ENCODE data around the gene PCLO.

PCLO gene

GRCh38 chr7:83130623-83131545 lies 31.8 kb downstream of the PCLO start:
- H3K27me3 ChIP-seq (ENCODE audit: insufficient read depth, low read length), result no peaks in the 10 kb centered on the region
- no peaks in the 10 kb centered on the region for H3K4me1 ChIP-seq (ENCODE audit: insufficient read depth, low read length)
- H3K9me3 ChIP-seq (ENCODE audit: insufficient read depth, low read depth, low read length), result no peaks in the 10 kb centered on the region
- H3K27ac ChIP-seq (ENCODE audit: low read length), result no peak overlapping the region
- no peak overlapping the region for H3K9ac ChIP-seq (ENCODE audit: low read depth, low read length)
- no peaks in the 10 kb centered on the region for H3K36me3 ChIP-seq (ENCODE audit: insufficient read depth, low read depth, low read length)
- H3K4me3 ChIP-seq (ENCODE audit: low read length), result no peak overlapping the region

DNA sequence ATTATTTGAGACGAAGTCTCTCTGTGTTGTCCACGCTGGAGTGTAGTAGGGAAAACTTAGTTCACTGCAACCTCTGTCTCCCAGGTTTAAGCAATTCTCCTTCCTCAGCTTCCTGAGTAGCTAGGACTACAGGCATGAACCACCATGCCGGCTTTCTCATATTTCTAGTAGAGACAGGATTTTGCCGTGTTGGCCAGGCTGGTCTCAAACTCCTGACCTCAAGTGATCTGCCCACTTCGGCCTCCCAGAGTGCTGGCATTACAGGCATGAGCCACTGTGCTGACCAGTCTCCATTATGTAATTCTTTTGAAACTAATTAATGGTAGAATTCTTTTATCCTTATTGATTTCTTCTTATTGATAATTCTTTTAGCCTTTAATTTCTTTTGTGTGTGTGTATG lies 32.5 kb downstream of the PCLO start:
- H3K4me3 ChIP-seq (ENCODE audit: low read length), result no peak overlapping the region
- H3K27ac ChIP-seq (ENCODE audit: low read length), result no peak overlapping the region
- H3K36me3 ChIP-seq (ENCODE audit: insufficient read depth, low read depth, low read length), result no peaks in the 10 kb centered on the region
- H3K27me3 ChIP-seq (ENCODE audit: insufficient read depth, low read length), result no peaks in the 10 kb centered on the region
- no peaks in the 10 kb centered on the region for H3K9me3 ChIP-seq (ENCODE audit: insufficient read depth, low read depth, low read length)
- H3K4me1 ChIP-seq (ENCODE audit: insufficient read depth, low read length), result no peaks in the 10 kb centered on the region
- no peak overlapping the region for H3K9ac ChIP-seq (ENCODE audit: low read depth, low read length)

DNA sequence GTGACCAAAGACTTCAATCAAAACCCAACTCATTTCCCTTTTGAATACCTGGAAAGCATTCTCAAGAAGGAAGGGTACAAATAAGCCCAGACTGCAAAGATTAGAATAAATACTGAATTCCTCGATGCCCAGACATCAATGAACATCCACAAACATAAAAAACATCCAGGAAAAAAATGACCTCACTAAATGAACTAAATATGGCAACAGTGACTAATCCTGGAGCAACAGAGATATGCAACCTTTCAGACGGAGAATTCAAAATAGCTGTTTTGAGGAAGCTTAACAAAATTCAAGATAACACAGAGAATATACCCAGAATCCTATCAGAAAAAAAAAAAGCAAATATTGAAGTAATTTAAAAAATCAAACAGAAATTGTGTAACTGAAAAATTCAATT lies 43.2 kb downstream of the PCLO start:
- Histone ChIP-seq H3K4me3 (ENCODE audit: low read length) (no peak overlapping the region), H3K27me3 (ENCODE audit: insufficient read depth, low read length) (no peaks in the 10 kb centered on the region), H3K27ac (ENCODE audit: low read length) (no peak overlapping the region), H3K4me1 (ENCODE audit: insufficient read depth, low read length) (peaks cover 12% of the 10 kb centered on the region; the same call in 1 of the 2 replicates), H3K36me3 (ENCODE audit: insufficient read depth, low read depth, low read length) (no peaks in the 10 kb centered on the region), H3K9ac (ENCODE audit: low read depth, low read length) (no peak overlapping the region), H3K9me3 (ENCODE audit: insufficient read depth, low read depth, low read length) (peaks cover 11% of the 10 kb centered on the region; the same call in 1 of the 2 replicates)

- Histone ChIP-seq H3K9me3 (ENCODE audit: insufficient read depth, low read depth, low read length) (peaks cover 11% of the 10 kb centered on the region; the same call in 1 of the 2 replicates), H3K4me3 (ENCODE audit: low read length) (no peak overlapping the region), H3K27me3 (ENCODE audit: insufficient read depth, low read length) (no peaks in the 10 kb centered on the region), H3K36me3 (ENCODE audit: insufficient read depth, low read depth, low read length) (no peaks in the 10 kb centered on the region), H3K27ac (ENCODE audit: low read length) (no peak overlapping the region), H3K9ac (ENCODE audit: low read depth, low read length) (no peak overlapping the region), H3K4me1 (ENCODE audit: insufficient read depth, low read length) (peaks cover 12% of the 10 kb centered on the region; the same call in 1 of the 2 replicates)
These were observed 43.7 kb downstream of the PCLO start for GRCh38 chr7:83119026-83119382.

- Histone ChIP-seq H3K27me3 (ENCODE audit: insufficient read depth, low read length) (no peaks in the 10 kb centered on the region), H3K27ac (ENCODE audit: low read length) (no peak overlapping the region), H3K4me1 (ENCODE audit: insufficient read depth, low read length) (peaks cover 12% of the 10 kb centered on the region; the same call in 1 of the 2 replicates), H3K36me3 (ENCODE audit: insufficient read depth, low read depth, low read length) (no peaks in the 10 kb centered on the region), H3K9me3 (ENCODE audit: insufficient read depth, low read depth, low read length) (peaks cover 11% of the 10 kb centered on the region; the same call in 1 of the 2 replicates), H3K9ac (ENCODE audit: low read depth, low read length) (no peak overlapping the region), H3K4me3 (ENCODE audit: low read length) (no peak overlapping the region)
These were observed 44.2 kb downstream of the PCLO start for GRCh38 chr7:83118347-83119025.

DNA sequence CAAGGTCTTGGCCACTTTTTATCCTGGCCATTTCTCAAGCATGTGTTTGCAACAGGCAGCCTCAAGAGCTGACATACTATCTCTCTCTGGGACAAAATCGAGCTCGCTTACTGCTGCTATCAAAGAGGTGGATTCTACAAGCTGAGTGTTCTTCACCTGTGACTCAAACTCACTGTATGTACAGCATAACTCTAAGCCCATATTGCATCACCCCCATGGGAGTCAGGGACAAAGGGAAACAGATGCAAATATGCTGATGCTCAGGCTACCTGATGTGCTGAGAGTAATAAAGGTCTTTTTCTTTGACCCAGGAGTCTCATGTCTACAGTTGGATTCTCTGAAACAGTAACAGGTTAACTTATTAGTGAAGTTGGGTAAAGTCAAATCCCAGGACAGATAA lies 45.2 kb downstream of the PCLO start:
- Histone ChIP-seq H3K27ac (ENCODE audit: low read length) (no peak overlapping the region), H3K36me3 (ENCODE audit: insufficient read depth, low read depth, low read length) (no peaks in the 10 kb centered on the region), H3K27me3 (ENCODE audit: insufficient read depth, low read length) (no peaks in the 10 kb centered on the region)

DNA sequence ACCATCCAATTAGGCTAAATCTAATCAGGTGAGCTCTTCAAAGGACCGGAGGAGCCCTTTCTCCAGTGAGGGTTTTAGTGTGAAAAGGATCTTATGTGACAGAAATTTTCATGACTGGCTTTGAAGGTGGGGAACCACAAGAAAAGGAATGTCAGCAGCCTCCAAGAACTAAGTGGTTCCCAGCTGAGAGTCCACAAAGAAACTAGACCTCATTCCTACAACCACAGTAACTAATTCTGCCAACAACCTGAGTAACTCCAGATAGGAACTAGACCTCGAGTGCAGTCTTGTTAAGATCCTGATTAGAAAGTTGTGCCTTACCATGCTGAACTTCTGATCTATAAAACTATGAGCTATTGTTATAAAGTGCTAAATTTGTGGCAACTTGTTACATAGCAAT lies 51.3 kb downstream of the PCLO start:
- Histone ChIP-seq H3K27me3 (ENCODE audit: insufficient read depth, low read length) (no peaks in the 10 kb centered on the region), H3K4me3 (ENCODE audit: low read length) (no peak overlapping the region), H3K4me1 (ENCODE audit: insufficient read depth, low read length) (peaks cover 8% of the 10 kb centered on the region; the same call in 1 of the 2 replicates), H3K36me3 (ENCODE audit: insufficient read depth, low read depth, low read length) (no peaks in the 10 kb centered on the region), H3K27ac (ENCODE audit: low read length) (no peak overlapping the region), H3K9me3 (ENCODE audit: insufficient read depth, low read depth, low read length) (no peaks in the 10 kb centered on the region), H3K9ac (ENCODE audit: low read depth, low read length) (no peak overlapping the region)

More for the DNA sequence above, 45.2 kb downstream of the PCLO start:
- Histone ChIP-seq H3K9ac (ENCODE audit: low read depth, low read length) (no peak overlapping the region), H3K4me1 (ENCODE audit: insufficient read depth, low read length) (peaks cover 12% of the 10 kb centered on the region; the same call in 1 of the 2 replicates), H3K4me3 (ENCODE audit: low read length) (no peak overlapping the region), H3K9me3 (ENCODE audit: insufficient read depth, low read depth, low read length) (peaks cover 5% of the 10 kb centered on the region; the same call in 1 of the 2 replicates)

- Histone ChIP-seq H3K4me3 (ENCODE audit: low read length) (no peak overlapping the region), H3K27ac (ENCODE audit: low read length) (no peak overlapping the region), H3K36me3 (ENCODE audit: insufficient read depth, low read depth, low read length) (no peaks in the 10 kb centered on the region)
These were observed 53.3 kb downstream of the PCLO start for GRCh38 chr7:83109352-83109751.

GRCh38 chr7:83105948-83106347 lies 56.7 kb downstream of the PCLO start:
- Histone ChIP-seq H3K36me3 (ENCODE audit: insufficient read depth, low read depth, low read length) (no peaks in the 10 kb centered on the region), H3K9me3 (ENCODE audit: insufficient read depth, low read depth, low read length) (no peaks in the 10 kb centered on the region), H3K4me3 (ENCODE audit: low read length) (no peak overlapping the region), H3K27me3 (ENCODE audit: insufficient read depth, low read length) (no peaks in the 10 kb centered on the region), H3K9ac (ENCODE audit: low read depth, low read length) (no peak overlapping the region), H3K27ac (ENCODE audit: low read length) (no peak overlapping the region), H3K4me1 (ENCODE audit: insufficient read depth, low read length) (no peaks in the 10 kb centered on the region)

More at GRCh38 chr7:83109352-83109751, 53.3 kb downstream of the PCLO start:
- Histone ChIP-seq H3K9ac (ENCODE audit: low read depth, low read length) (no peak overlapping the region), H3K4me1 (ENCODE audit: insufficient read depth, low read length) (peaks cover 8% of the 10 kb centered on the region; the same call in 1 of the 2 replicates), H3K9me3 (ENCODE audit: insufficient read depth, low read depth, low read length) (no peaks in the 10 kb centered on the region), H3K27me3 (ENCODE audit: insufficient read depth, low read length) (no peaks in the 10 kb centered on the region)

DNA sequence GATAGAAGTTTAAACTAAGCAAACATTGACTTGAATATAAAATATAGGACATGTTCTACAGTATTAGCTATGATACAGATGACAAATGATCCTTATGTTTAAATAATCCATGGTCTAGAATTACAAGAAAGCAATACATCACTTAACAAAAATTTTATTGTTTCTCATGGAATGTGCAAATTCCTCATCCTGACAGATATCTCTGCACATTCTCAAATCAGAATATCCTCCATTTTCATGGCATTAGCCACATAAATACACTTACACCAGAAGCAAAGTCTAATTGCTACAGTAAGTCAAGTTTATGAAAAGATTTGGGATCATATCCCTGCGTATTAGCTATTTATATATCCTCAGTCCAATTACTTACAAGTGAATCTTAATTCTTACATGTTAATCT lies 57.6 kb downstream of the PCLO start:
- Histone ChIP-seq H3K27ac (ENCODE audit: low read length) (no peak overlapping the region), H3K9me3 (ENCODE audit: insufficient read depth, low read depth, low read length) (no peaks in the 10 kb centered on the region), H3K36me3 (ENCODE audit: insufficient read depth, low read depth, low read length) (no peaks in the 10 kb centered on the region), H3K9ac (ENCODE audit: low read depth, low read length) (no peak overlapping the region), H3K27me3 (ENCODE audit: insufficient read depth, low read length) (no peaks in the 10 kb centered on the region), H3K4me1 (ENCODE audit: insufficient read depth, low read length) (no peaks in the 10 kb centered on the region), H3K4me3 (ENCODE audit: low read length) (no peak overlapping the region)

DNA sequence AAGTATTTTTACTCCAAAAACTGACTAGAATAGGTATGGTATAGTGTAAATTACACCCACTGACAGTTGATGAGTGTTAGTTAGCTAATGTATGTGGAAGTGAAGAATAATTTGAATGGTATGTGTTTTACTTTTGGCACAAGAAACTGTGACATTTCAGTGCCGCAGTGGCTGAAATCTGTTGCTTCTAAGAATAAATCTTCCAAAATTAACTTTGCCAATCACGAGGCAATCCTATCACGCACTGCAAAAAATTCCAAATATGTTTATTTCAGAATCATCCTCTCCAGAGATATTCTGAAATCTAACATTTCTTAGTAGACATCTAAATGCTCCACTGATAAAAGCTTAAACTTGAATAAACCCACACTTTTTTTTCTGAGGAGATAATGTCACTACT lies 61.2 kb downstream of the PCLO start:
- H3K36me3 ChIP-seq (ENCODE audit: insufficient read depth, low read depth, low read length), result no peaks in the 10 kb centered on the region
- H3K9ac ChIP-seq (ENCODE audit: low read depth, low read length), result no peak overlapping the region
- no peaks in the 10 kb centered on the region for H3K27me3 ChIP-seq (ENCODE audit: insufficient read depth, low read length)
- H3K4me1 ChIP-seq (ENCODE audit: insufficient read depth, low read length), result no peaks in the 10 kb centered on the region
- no peaks in the 10 kb centered on the region for H3K9me3 ChIP-seq (ENCODE audit: insufficient read depth, low read depth, low read length)
- no peak overlapping the region for H3K4me3 ChIP-seq (ENCODE audit: low read length)
- H3K27ac ChIP-seq (ENCODE audit: low read length), result no peak overlapping the region
